ENCODE measurements around the gene MYOT.
A peak's percentile ranks its signal among the peaks of the same experiment; 100 is the strongest.

Gene MYOT

GRCh38 chr5:137828664-137829063 lies 39.0 kb upstream of the MYOT start:
- TF ChIP-seq CTCF (IDR thresholded peaks at IDR 0.05; ENCODE audit: insufficient read depth, missing control alignments), result no peak
- no peak for DNase-seq (ENCODE audit: insufficient read length, low spot score)
- no peak for FAIRE-seq

- FAIRE-seq (no peak), DNase-seq (ENCODE audit: insufficient read length, low spot score) (no peak)
- TF ChIP-seq CTCF (IDR thresholded peaks at IDR 0.05; ENCODE audit: insufficient read depth, missing control alignments), result no peak
Observed at GRCh38 chr5:137831105-137831504, 36.6 kb upstream of the MYOT start.

- FAIRE-seq, result no peak
Observed at GRCh38 chr5:137831526-137831925, 36.1 kb upstream of the MYOT start.

GRCh38 chr5:137832416-137832815 lies 35.2 kb upstream of the MYOT start:
- DNase-seq (ENCODE audit: insufficient read length, low spot score), result no peak
- FAIRE-seq, result no peak
- no peak for TF ChIP-seq CTCF (IDR thresholded peaks at IDR 0.05; ENCODE audit: insufficient read depth, missing control alignments)

More at GRCh38 chr5:137831526-137831925, 36.1 kb upstream of the MYOT start:
- no peak for DNase-seq (ENCODE audit: insufficient read length, low spot score)
- TF ChIP-seq CTCF (IDR thresholded peaks at IDR 0.05; ENCODE audit: insufficient read depth, missing control alignments), result no peak

DNA sequence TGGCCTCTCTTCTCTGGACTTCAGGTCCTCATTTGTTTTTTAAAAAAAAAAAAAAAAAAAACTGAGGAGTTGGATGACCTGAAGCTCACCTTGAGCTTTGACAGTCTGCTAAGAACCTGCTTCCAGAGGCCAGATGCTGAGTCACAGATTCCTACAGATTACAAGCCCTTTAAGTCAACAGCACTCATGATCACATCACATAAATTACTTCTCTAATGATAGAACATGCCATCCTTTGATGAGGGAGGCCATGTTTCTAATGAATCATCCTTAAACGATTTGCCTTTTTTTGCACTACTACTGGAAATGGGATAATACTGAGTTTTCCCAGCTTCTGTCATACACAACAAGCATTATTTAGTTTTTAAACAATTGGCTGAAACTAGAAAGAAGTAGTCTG lies 34.2 kb upstream of the MYOT start:
- no peak for TF ChIP-seq CTCF (IDR thresholded peaks at IDR 0.05; ENCODE audit: insufficient read depth, missing control alignments)
- DNase-seq (ENCODE audit: insufficient read length, low spot score), result no peak
- peak; percentile 91 for FAIRE-seq

DNA sequence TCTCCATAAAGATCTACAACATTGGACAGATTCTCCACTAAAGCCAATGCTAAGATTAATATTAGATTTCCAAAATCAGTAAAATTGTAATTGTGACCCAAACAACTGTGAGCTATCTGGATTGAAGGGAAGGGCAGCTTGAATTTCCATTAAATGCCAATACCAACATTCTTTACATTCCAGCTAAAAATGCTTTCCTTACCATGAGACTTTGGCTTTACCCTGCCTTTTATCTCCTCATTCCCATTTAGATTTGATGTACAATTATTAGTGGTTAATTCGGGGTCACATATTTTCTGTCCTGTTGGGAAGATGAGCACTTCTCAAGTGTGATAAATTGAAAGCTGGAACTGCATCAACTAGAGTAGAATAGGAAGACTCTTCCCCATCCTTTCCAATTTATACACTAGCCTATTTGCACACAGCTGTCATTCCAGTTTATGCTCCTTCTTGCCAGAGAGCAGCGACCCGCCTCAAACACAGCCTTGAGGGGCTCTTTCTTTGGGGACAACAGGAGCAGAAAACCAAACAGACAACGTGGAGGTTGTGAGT lies 33.1 kb upstream of the MYOT start:
- FAIRE-seq, result no peak
- no peak for DNase-seq (ENCODE audit: insufficient read length, low spot score)

More for the DNA sequence above, 33.1 kb upstream of the MYOT start:
- TF ChIP-seq CTCF (IDR thresholded peaks at IDR 0.05; ENCODE audit: insufficient read depth, missing control alignments), result no peak

All from D721Med (cell line).